Gastroesophageal sphincter (tissue), 3 donors: Measurements from ENCODE around the gene CEP112.

Experiments
- EP300 ChIP-seq: sonication (generic); formaldehyde crosslinking; IDR thresholded peaks from one replicate; pipeline ENCODE4 v1.6.1; 2017; ENCODE audit warnings: antibody characterized with exemption, mild to moderate bottlenecking
- POLR2A ChIP-seq, 2 donors: fragments of 450-650 bp; IDR thresholded peaks; one replicate each; pipeline ENCODE4 v1.6.1; 2017; ENCODE audit warnings: antibody characterized with exemption in 2 of 2, mild to moderate bottlenecking in 2 of 2, moderate library complexity in 1 of 2
- TF ChIP-seq, protein P1 (sequence below), 4 experiments: fragments of 200-600 bp in 2 of 4; fragments of 450-650 bp in 2 of 4; sonication (generic) in 1 of 4; IDR thresholded peaks; one replicate each; pipeline ENCODE4 v1.5.1; 2017 to 2019; ENCODE audit warnings: antibody characterized with exemption in 4 of 4, mild to moderate bottlenecking in 2 of 4, moderate library complexity in 2 of 4

DNA sequence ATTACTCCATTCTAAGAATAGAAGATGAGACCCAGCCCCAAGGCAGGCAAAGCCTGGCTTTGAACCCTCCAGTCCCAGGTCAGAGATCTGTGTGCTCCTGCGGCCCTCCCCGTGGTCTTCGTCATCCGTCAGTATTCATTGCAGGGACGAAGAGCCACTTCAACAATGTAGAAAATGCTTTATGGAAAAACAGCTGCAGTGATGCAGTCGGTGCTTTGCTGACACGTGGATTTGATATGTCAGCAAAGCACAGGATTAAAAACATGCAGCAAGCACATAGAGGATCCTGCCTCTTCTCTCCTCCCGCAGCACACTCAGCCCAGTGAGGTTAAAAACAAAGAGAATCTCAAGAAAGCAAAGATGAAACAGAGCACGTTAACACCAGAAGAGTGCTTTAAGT, 513.4 kb downstream of the CEP112 start:
- TF ChIP-seq POLR2A (IDR thresholded peaks at IDR 0.05) (no peak), EP300 (no peak)
- TF ChIP-seq, protein P1, sequence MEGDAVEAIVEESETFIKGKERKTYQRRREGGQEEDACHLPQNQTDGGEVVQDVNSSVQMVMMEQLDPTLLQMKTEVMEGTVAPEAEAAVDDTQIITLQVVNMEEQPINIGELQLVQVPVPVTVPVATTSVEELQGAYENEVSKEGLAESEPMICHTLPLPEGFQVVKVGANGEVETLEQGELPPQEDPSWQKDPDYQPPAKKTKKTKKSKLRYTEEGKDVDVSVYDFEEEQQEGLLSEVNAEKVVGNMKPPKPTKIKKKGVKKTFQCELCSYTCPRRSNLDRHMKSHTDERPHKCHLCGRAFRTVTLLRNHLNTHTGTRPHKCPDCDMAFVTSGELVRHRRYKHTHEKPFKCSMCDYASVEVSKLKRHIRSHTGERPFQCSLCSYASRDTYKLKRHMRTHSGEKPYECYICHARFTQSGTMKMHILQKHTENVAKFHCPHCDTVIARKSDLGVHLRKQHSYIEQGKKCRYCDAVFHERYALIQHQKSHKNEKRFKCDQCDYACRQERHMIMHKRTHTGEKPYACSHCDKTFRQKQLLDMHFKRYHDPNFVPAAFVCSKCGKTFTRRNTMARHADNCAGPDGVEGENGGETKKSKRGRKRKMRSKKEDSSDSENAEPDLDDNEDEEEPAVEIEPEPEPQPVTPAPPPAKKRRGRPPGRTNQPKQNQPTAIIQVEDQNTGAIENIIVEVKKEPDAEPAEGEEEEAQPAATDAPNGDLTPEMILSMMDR (IDR thresholded peaks at IDR 0.05): no peak
